NCI-H748 (cell line): Measurements from ENCODE around the gene CDC42BPA.
"Not testable (repeated sequence)": the region's sequence is repeated elsewhere in the genome, so short reads cannot be mapped to it uniquely, and the experiment has no call there.

Experiments
- DNase-seq: peaks from one replicate; lab custom pipeline; 2025; ENCODE audit not compliant: unreplicated experiment; lab: John Stamatoyannopoulos, UW

Gene CDC42BPA

GRCh38 chr1:227265891-227266290, 52.4 kb downstream of the CDC42BPA start:
- no peak for DNase-seq

GRCh38 chr1:227263869-227264268, 54.4 kb downstream of the CDC42BPA start:
- no peak for DNase-seq

- no peak for DNase-seq
These were observed 56.8 kb downstream of the CDC42BPA start for GRCh38 chr1:227261501-227261900.

- no peak for DNase-seq
These were observed 57.9 kb downstream of the CDC42BPA start for GRCh38 chr1:227260433-227260832.

- no peak for DNase-seq
These were observed 60.3 kb downstream of the CDC42BPA start for GRCh38 chr1:227257964-227258363.

- DNase-seq: no peak
These were observed 63.1 kb downstream of the CDC42BPA start for GRCh38 chr1:227255086-227255732.

- DNase-seq: no peak
These were observed 65.2 kb downstream of the CDC42BPA start for GRCh38 chr1:227253065-227253464.

GRCh38 chr1:227245613-227246320, 72.5 kb downstream of the CDC42BPA start:
- DNase-seq: no peak

- DNase-seq: no peak
These were observed 73.8 kb downstream of the CDC42BPA start for GRCh38 chr1:227244339-227245118.

- DNase-seq: no peak
These were observed 75.2 kb downstream of the CDC42BPA start for GRCh38 chr1:227242811-227243682.

GRCh38 chr1:227240983-227241382, 77.3 kb downstream of the CDC42BPA start:
- DNase-seq: no peak

GRCh38 chr1:227234998-227235405, 83.3 kb downstream of the CDC42BPA start:
- DNase-seq: peak; percentile 41

GRCh38 chr1:227231128-227231527, 87.2 kb downstream of the CDC42BPA start:
- not testable (repeated sequence) for DNase-seq

GRCh38 chr1:227228201-227228600, 90.1 kb downstream of the CDC42BPA start:
- no peak for DNase-seq

GRCh38 chr1:227227761-227228160, 90.5 kb downstream of the CDC42BPA start:
- DNase-seq: no peak

- DNase-seq: no peak
These were observed 92.5 kb downstream of the CDC42BPA start for GRCh38 chr1:227225715-227226346.

- no peak for DNase-seq
These were observed 95.0 kb downstream of the CDC42BPA start for GRCh38 chr1:227223171-227223806.

- DNase-seq: no peak
These were observed 98.5 kb downstream of the CDC42BPA start for GRCh38 chr1:227219715-227220292.

GRCh38 chr1:227218870-227219573, 99.3 kb downstream of the CDC42BPA start:
- no peak for DNase-seq
